AML-193 (cell line): ENCODE results near the gene USHBP1.

Experiments used
- DNase-seq, 2 experiments: peaks; one replicate each; lab custom pipeline; 2025; lab: John Stamatoyannopoulos, UW

USHBP1 gene

GRCh38 chr19:17240062-17240752 is 24.3 kb downstream of the USHBP1 start:
- no peak for DNase-seq

GRCh38 chr19:17237747-17238706 is 26.5 kb downstream of the USHBP1 start:
- DNase-seq = no peak

- no peak for DNase-seq
Observed at GRCh38 chr19:17236811-17237543, 27.6 kb downstream of the USHBP1 start.

GRCh38 chr19:17235971-17236777 is 28.4 kb downstream of the USHBP1 start:
- DNase-seq = no peak

- DNase-seq = peak; percentile 52 to 57
Observed at GRCh38 chr19:17235300-17235970, 29.1 kb downstream of the USHBP1 start.

GRCh38 chr19:17234911-17235299 is 29.6 kb downstream of the USHBP1 start:
- DNase-seq = peak; percentile 31 to 35

GRCh38 chr19:17232258-17232657 is 32.3 kb downstream of the USHBP1 start:
- no peak for DNase-seq

- DNase-seq = no peak
Observed at GRCh38 chr19:17229890-17230289, 34.7 kb downstream of the USHBP1 start.

GRCh38 chr19:17227798-17228367 is 36.7 kb downstream of the USHBP1 start:
- no peak for DNase-seq

- DNase-seq = peak; percentile 94 to 97
Observed at GRCh38 chr19:17226002-17226933, 38.3 kb downstream of the USHBP1 start, which contains the start of gene OCEL1. Gene OCEL1 (plus strand): TSS chr19:17226226. CDS start chr19:17226248, 22 bp downstream.

- no peak for DNase-seq
Observed at GRCh38 chr19:17225053-17225452, 39.5 kb downstream of the USHBP1 start.

- DNase-seq = no peak
Observed at GRCh38 chr19:17220207-17220758, 44.3 kb downstream of the USHBP1 start.

GRCh38 chr19:17219286-17219685 is 45.3 kb downstream of the USHBP1 start:
- DNase-seq = no peak

- DNase-seq = no peak
Observed at GRCh38 chr19:17216058-17216670, 48.4 kb downstream of the USHBP1 start.

GRCh38 chr19:17215127-17215971 is 49.2 kb downstream of the USHBP1 start, which contains the start of gene USE1:
Gene USE1 (plus strand): TSS chr19:17215357. CDS start chr19:17215406, 49 bp downstream.
- peak; percentile 83 to 89 for DNase-seq

GRCh38 chr19:17214508-17215126 is 49.9 kb downstream of the USHBP1 start:
- DNase-seq = no peak

- DNase-seq = no peak
Observed at GRCh38 chr19:17213334-17213733, 51.2 kb downstream of the USHBP1 start.
